Uterus (tissue), 2 donors: Measurements from ENCODE around the gene SYTL2.

Source experiments
- POLR2A ChIP-seq, 2 donors: fragments of 450-650 bp; IDR thresholded peaks; one replicate each; pipeline ENCODE4 v1.6.1; 2016; ENCODE audit warnings: antibody characterized with exemption in 2 of 2, mild to moderate bottlenecking in 1 of 2, moderate library complexity in 1 of 2
- TF ChIP-seq, protein P1 (sequence below), 4 experiments: fragments of 200-600 bp in 2 of 4; fragments of 450-650 bp in 2 of 4; sonication (generic) in 2 of 4; IDR thresholded peaks; one replicate each; pipeline ENCODE4 v1.5.1; 2016 to 2019; ENCODE audit warnings: antibody characterized with exemption in 4 of 4, mild to moderate bottlenecking in 2 of 4, moderate library complexity in 1 of 4

DNA sequence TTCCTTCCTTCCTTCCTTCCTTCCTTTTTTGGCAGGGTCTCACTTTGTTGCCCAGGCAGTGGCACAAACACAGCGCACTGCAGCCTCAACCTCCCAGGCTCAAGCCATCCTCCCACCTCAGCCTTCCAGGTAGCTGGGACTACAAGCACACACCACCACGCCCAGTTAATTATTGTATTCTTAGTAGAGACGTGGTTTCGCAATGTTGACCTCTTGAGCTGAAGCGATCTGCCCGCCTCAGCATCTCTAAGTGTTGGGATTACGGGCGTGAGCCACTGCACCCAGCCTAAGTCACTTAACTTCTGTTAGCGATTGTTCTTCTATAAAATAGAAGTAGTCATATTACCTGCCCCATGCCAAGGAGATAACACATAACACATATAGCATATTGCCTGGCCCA, 2.8 kb upstream of the SYTL2 start:
- TF ChIP-seq, protein P1, sequence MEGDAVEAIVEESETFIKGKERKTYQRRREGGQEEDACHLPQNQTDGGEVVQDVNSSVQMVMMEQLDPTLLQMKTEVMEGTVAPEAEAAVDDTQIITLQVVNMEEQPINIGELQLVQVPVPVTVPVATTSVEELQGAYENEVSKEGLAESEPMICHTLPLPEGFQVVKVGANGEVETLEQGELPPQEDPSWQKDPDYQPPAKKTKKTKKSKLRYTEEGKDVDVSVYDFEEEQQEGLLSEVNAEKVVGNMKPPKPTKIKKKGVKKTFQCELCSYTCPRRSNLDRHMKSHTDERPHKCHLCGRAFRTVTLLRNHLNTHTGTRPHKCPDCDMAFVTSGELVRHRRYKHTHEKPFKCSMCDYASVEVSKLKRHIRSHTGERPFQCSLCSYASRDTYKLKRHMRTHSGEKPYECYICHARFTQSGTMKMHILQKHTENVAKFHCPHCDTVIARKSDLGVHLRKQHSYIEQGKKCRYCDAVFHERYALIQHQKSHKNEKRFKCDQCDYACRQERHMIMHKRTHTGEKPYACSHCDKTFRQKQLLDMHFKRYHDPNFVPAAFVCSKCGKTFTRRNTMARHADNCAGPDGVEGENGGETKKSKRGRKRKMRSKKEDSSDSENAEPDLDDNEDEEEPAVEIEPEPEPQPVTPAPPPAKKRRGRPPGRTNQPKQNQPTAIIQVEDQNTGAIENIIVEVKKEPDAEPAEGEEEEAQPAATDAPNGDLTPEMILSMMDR (IDR thresholded peaks at IDR 0.05), result no peak
- TF ChIP-seq POLR2A (IDR thresholded peaks at IDR 0.05), result no peak
